ENCODE measurements around the gene PAQR4.

DNA sequence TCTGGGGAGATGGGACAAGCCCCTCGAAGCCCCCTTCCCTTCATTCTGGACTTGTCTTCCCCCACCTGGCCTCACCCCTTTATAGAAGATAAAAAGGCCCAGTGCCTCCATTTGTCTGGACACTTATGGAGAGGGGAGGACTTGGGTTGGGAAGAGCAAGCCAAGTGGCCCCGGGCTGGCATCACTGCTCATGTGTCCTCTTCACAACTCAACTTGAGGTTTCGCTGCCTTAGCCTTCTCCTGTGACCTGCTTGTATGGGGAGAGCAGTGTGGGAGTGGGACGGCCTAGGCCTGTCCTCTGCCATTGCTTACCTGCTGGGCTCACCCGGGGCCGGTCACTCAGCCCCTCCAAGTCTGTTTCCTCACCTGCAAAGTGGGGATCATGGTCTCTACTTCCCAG lies 1.4 kb downstream of the PAQR4 start:
- TF ChIP-seq, protein P1, sequence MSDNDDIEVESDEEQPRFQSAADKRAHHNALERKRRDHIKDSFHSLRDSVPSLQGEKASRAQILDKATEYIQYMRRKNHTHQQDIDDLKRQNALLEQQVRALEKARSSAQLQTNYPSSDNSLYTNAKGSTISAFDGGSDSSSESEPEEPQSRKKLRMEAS (IDR thresholded peaks at IDR 0.05): no peak
- TF ChIP-seq YY1 (IDR thresholded peaks at IDR 0.05; ENCODE audit: low read depth) (no peak), RAD21 (IDR thresholded peaks at IDR 0.05; ENCODE audit: low read depth) (no peak), EP300 (IDR thresholded peaks at IDR 0.05; ENCODE audit: borderline replicate concordance) (no peak), CREB1 (IDR thresholded peaks at IDR 0.05; ENCODE audit: low read depth) (no peak), EGR1 (IDR thresholded peaks at IDR 0.05) (no peak), TEAD4 (IDR thresholded peaks at IDR 0.05) (no peak), TAF1 (IDR thresholded peaks at IDR 0.05; ENCODE audit: low read depth) (no peak), ZBTB7A (IDR thresholded peaks at IDR 0.05; ENCODE audit: low read depth) (no peak; the same call in 1 of the 2 replicates), FOXM1 (IDR thresholded peaks at IDR 0.05; ENCODE audit: borderline replicate concordance, low read depth) (no peak), CEBPB (IDR thresholded peaks at IDR 0.05) (no peak), USF1 (IDR thresholded peaks at IDR 0.05) (no peak)
- TF ChIP-seq, protein P2, sequence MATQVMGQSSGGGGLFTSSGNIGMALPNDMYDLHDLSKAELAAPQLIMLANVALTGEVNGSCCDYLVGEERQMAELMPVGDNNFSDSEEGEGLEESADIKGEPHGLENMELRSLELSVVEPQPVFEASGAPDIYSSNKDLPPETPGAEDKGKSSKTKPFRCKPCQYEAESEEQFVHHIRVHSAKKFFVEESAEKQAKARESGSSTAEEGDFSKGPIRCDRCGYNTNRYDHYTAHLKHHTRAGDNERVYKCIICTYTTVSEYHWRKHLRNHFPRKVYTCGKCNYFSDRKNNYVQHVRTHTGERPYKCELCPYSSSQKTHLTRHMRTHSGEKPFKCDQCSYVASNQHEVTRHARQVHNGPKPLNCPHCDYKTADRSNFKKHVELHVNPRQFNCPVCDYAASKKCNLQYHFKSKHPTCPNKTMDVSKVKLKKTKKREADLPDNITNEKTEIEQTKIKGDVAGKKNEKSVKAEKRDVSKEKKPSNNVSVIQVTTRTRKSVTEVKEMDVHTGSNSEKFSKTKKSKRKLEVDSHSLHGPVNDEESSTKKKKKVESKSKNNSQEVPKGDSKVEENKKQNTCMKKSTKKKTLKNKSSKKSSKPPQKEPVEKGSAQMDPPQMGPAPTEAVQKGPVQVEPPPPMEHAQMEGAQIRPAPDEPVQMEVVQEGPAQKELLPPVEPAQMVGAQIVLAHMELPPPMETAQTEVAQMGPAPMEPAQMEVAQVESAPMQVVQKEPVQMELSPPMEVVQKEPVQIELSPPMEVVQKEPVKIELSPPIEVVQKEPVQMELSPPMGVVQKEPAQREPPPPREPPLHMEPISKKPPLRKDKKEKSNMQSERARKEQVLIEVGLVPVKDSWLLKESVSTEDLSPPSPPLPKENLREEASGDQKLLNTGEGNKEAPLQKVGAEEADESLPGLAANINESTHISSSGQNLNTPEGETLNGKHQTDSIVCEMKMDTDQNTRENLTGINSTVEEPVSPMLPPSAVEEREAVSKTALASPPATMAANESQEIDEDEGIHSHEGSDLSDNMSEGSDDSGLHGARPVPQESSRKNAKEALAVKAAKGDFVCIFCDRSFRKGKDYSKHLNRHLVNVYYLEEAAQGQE (IDR thresholded peaks at IDR 0.05; ENCODE audit: low read depth): no peak
